HG02759 (cell line): Measurements from ENCODE around the gene NPM1.
A peak's percentile ranks its signal among the peaks of the same experiment; 100 is the strongest.
"Not testable (repeated sequence)": the region's sequence is repeated elsewhere in the genome, so short reads cannot be mapped to it uniquely, and the experiment has no call there.

Experiments
- ATAC-seq: cut with Tn5 transposase; IDR thresholded peaks from one replicate; pipeline ENCODE4 v1.9.1; 2021; ENCODE audit warnings: mild to moderate bottlenecking, moderate library complexity; ENCODE audit not compliant: unreplicated experiment

NPM1 gene

DNA sequence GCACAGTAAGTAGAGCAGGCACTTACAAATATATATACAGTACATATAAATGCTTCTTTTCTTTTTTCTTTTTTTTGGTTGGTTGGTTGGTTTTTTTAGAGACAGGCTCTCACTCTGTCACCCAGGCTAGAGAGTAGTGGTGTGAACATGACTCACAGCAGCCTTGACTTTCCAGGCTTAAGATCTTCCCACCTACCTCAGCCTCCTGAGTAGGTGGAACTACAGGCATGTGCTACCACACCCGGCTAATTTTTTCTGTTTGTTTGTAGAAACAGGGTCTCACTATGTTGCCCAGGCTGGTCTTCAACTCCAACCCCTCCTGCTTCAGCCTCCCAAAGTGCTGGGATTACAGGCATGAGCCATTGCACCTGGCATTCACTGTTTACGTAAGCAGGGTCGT is 2.6 kb upstream of the NPM1 start:
- ATAC-seq = not testable (repeated sequence)

DNA sequence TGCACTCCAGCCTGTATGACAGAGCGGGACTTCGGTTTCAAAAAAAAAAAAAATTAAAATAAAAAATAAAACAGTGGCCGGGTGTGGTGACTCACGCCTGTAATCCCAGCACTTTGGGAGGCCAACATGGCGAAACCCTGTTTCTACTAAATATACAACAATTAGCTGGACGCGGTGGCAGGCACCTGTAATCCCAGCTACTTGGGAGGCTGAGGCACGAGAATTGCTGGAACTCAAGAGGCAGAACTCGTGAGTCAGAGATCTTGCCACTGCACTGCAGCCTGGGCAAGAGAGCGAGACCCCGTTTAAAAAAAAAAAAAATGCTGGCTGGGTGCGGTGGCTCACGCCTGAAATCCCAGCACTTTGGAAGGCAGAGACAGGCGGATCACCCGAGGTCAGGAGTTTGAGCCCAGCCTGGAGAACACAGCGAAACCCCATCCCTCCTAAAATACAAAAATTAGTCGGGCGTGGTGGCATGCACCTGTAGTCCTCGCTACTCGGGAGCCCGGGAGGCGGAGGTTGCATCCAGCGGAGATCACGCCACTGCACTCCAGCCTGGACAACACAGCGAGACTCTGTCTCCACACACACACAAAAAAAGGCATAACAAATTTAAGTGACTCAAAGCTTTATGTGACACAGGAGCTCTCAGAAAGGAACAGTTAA is 1.5 kb upstream of the NPM1 start:
- no peak for ATAC-seq

DNA sequence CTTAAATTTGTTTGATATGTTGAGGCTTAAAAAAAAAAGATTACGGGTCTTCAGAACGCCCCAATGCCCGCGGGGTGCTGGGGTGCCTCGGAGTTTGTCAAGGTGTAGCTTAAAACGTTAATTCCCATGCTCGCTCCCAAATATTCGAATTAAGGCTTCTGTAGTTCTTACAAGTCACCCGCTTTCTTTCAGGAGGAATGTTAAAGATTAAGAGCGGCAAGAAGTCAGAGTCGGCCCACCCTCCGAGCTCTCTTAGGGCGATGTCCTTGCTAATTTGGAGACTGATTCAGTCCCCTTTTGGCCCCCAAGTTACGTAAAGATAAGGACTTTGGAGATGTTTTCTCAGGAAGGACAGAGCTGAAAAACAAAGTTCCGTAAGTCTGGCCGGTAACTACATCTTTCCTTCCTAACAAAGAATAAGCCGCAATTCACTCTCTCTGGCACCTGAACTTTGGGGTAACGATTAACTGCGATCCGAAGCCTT is 746 bp upstream of the NPM1 start:
- no peak for ATAC-seq

DNA sequence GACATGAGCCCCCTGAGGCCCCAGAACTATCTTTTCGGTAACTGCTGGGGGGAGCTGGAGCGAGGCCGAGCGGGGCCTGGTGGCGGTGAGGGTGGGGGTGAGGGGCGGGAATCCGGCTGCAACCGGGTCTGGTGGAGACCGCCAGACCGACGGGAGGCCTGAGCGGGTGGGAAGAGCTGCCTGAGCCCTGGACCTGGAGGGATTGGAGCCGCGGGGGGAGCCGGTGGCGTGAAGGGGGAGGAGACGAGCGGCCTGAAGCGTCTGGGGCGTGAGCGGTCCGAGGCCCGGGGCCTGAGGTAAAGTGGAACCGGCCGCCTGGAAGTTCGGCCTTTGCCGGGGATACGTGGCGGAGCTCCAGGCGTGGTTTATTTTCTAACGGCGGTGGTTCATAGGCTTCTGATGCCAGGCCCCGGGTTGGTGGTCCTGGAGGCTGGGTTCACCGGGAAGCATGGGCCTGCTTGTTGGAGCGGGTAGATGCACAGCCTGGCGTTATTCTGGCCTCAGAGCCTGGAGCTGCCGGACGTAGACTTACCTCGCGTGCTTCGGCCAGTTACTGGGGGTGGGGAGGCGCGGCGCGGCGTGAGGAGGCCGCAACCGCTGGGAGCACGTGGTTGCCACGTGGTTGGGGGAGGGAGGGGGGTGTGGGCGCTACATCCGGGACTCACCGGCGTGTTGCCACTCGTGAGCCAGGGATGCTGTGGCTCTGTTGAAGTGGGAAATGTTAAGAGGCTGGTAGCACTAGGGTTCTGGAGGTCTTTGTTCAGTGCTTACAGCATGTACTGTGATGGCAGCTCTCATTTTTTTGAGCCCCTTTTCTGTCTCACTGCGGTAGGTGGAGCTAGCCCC is 544 bp downstream of the NPM1 start:
- ATAC-seq = peak; percentile 44

DNA sequence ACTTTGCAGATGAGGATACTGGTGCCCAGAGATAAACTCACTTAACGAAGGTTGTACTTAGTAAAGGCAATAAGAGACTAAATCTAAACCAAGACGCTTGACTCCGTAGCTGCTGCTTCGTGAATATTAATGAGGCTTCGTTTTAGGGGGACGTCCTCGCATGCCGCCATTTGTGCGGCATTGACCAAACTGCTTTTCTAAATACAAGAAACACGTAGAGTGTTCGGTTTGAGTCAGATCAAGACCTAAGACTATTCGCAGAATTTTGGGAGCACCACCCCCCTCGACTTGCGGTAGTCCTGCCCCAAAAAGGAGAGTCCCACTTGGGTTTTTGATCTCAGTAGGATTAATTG is 1.1 kb downstream of the NPM1 start:
- ATAC-seq = peak; percentile 0

DNA sequence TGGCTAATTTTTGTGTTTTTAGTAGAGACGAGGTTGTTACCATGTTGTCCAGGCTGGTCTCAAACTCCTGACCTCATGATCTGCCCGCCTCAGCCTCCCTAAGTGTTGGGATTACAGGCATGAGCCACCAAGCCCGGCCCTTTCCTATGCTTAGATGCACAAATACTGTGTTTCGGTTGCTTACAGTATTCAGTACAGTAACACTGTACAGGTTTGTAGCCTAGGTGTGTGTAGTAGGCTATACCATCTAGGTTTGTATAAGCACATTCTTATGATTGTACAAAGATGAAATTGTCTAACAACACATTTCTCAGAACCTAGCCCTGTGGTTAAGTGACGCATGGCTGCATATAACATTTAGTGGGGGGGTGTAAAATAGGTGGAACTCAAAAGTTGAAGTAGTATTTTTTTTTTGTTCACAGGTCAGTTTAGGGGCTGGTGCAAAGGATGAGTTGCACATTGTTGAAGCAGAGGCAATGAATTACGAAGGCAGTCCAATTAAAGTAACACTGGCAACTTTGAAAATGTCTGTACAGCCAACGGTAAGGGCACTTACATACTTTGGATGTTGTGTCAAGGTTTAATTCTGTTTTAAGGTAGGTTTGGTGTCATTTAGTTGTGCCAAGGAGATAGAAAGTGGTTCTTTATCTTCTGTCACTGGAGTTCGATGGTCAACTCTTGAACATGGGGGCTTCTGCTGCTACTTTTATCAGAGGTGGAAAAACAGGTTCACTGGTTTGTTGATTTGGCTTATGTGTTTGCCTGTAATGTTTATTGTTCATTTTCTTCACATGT is 3.4 kb downstream of the NPM1 start:
- no peak for ATAC-seq

DNA sequence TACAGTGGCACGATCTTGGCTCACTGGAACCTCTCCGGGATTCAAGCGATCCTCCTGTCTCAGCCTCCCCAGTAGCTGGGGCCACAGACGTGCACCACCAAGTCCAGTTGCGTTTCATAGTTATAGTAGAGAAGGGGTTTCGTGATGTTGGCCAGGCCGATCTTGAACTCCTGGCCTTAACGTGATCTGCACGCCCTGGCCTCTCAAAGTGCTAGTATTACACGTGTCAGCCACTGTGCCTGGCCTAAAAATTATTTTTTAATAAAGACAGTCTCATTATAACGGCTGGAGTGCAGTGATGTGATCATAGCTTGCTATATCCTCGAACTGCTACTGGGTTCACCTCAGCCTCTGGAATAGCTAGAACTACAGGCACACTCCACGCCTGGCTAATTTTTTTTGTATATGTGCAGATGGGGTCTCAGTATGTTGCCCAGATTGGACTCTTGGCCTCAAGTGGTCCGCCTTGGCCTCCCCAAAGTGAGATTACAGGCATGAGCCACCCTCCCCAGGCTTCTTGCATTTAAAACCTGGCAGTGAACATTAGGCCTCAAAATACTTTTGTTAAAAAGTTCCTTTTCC is 4.4 kb downstream of the NPM1 start:
- ATAC-seq = no peak

DNA sequence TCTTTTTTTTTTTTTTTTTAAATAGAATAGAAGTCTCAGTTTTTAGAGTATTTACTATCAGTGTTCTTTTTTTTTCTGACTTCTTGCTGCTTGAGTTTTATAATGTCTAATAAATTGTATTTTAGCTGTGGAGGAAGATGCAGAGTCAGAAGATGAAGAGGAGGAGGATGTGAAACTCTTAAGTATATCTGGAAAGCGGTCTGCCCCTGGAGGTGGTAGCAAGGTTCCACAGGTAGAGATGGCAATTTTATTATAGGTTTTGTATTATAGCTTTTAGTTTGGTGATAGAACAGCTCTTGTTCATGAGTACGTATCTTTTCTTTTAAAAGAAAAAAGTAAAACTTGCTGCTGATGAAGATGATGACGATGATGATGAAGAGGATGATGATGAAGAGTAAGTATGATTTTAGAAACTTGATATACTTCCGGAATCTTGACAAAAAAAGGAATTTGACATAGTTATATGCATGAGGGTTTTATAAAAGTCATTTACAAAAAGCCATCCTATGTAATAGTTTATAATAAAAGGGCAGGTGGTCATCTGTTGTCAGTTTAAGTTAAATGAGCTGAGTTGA is 5.0 kb downstream of the NPM1 start:
- ATAC-seq = no peak

DNA sequence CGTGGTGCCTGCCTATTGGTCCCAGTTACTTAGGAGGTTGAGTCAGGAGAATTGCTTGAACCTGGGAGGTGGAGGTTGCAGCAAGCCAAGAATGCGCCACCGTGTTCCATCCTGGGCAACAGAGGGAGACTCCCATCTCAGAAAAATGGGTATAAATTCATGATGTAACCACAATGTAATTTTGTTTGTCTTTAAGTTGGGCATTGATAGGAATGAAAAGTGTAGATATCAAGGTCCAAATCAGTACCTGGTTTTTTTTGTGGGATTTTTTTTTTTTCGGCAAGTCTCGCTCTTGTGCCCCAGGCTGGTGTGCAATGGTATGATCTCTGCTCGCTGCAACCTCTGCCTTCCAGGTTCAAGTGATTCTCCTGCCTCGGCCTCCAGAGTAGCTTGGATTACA is 7.4 kb downstream of the NPM1 start:
- ATAC-seq = no peak

DNA sequence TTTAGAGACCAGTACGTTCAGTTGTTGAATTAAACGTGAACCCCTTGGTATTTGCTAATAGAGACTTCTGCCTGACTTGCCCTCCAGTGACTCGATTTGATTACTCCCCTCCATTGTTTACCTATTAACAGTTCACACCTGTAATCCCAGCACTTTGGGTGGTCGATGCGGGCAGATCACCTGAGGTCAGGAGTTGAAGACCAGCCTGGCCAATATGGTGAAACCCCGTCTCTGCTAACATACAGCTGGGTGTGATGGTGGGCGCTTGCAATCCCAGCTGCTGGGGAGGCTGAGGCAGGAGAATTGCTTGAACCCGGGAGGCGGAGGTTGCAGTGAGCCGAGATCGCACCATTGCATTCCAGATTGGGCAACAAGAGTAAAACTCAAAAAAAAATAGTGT is 8.9 kb downstream of the NPM1 start:
- not testable (repeated sequence) for ATAC-seq

DNA sequence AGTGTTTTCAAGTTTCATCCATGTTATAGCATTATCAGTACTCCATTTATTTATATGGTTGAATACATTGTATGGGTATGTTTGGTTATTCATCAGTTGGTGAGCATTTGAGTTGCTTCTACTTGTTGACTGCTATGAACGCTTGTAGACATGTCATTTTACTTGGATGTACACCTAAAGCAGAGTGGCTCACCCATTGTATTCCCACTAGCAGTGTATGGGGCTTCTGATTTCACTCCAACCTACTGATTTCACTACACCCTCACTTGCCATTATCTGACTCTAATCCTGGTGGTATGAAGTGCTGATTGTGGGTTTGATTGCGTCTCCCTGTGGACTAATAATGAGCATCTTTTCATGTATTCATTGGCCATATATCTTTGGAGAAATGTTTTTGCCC is 9.5 kb downstream of the NPM1 start:
- no peak for ATAC-seq

DNA sequence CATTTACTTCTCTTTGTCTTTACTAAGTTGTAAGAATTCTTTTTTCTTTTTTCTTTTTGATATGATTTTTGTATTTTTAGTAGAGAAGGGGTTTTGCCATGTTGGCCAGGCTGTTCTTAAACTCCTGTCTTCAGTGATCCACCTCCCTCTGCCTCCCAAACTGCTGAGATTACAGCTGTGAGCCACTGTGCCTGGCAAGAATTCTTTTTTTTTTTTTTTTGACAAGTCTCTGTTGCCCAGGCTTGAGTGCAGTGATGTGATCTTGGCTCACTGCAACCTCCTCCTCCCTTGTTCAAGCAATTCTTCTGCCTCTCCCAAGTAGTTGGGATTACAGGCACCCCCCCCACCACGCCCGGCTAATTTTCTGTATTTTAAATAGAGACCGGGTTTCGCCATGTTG is 9.9 kb downstream of the NPM1 start:
- no peak for ATAC-seq

DNA sequence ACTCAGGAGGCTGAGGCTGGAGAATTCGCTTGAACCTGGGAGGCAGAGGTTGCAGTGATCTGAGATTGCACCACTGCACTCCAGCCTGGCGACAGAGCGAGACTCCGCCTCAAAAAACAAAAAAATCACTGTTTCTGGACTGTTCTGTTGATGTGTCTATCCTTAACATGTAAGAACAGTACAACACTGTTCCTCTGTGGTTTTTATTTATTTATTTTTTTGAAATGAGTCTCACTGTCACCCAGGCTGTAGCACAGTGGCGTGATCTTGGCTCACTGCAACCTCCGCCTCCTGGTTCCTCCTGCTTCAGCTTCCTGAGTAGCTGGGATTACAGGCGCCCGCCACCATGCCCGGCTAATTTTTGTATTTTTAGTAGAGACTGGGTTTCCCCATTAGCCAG is 11.0 kb downstream of the NPM1 start:
- not testable (repeated sequence) for ATAC-seq

DNA sequence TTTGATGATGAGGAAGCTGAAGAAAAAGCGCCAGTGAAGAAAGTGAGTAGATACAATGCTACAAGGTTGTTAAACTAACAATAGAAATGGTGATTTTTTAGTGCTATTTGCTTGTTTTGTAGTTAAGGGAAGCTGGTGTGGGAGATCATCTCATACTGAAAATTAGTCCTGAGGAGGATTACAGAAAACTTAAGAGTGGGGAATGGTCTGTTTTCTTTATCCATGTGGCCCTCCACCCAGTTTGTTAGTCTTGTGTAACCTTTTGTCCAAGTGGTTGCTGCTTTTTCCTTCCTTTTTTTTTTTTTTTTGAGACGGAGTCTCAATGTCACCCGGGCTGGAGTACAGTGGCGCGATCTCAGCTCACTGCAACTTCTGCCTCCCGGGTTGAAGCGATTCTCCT is 12.5 kb downstream of the NPM1 start:
- no peak for ATAC-seq

DNA sequence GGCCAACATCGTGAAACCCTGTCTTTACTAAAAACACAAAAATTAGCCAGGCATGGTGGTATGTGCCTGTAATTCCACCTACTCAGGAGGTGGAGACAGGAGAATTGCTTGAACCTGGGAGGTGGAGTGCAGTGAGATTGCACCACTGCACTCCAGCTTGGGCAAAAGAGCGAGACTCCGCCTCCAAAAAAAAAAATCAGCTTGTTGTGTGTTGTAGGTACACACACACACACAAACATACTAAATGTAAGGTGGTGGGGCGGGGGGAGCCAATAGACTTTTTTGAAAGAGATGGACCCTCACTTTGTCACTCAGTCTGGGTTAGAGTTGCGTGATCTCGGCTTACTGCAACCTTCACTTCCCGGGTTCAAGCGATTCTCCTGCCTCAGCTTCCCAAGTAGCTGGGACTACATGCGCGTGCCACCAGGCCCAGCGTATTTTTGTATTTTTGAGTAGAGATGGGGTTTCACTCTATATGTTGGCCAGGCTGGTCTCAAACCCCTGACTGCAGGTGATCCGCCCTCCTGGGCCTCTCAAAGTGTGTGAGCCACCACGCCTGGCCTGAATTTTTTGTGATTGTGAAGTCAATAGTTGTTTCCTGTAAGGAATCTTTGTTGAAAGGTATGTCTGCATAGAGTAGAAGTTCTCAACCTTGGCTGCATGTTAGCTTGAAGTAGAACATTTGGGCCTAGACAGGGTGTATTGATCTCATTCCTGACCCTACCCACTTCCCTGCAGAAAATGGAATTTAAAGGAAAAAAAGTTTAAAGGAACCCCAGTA is 13.7 kb downstream of the NPM1 start:
- no peak for ATAC-seq

DNA sequence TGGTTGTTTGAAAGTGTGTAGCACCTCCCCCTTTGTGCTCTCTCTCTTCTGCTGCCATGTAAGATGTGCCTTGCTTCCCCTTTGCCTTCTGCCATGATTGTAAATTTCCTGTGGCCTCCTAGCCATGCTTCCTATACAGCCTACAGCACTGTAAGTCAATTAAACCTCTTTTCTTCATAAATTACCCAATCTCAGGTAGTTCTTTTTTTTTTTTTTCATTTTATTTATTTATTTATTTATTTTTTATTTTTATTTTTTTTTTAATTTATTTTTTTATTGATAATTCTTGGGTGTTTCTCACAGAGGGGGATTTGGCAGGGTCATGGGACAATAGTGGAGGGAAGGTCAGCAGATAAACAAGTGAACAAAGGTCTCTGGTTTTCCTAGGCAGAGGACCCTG is 15.1 kb downstream of the NPM1 start:
- ATAC-seq = not testable (repeated sequence)

DNA sequence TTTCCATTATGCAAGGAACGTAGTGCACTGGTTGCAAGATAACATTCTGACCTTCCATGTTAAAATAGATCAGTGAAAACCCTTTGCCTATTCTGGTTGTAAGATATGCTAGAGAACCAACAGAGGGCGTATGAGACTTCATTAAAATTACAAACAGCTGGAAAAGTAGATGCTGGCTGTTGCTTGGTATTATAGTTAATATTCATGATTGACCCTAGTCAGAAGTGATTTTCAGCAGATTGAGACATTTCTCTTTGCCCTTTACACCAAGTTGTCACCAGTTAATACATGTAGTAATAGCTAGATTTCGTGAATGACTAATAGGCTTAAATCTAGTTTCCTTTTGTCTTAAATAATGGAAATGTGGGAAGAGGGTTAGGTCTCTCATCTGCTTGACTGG is 18.0 kb downstream of the NPM1 start:
- ATAC-seq = no peak

DNA sequence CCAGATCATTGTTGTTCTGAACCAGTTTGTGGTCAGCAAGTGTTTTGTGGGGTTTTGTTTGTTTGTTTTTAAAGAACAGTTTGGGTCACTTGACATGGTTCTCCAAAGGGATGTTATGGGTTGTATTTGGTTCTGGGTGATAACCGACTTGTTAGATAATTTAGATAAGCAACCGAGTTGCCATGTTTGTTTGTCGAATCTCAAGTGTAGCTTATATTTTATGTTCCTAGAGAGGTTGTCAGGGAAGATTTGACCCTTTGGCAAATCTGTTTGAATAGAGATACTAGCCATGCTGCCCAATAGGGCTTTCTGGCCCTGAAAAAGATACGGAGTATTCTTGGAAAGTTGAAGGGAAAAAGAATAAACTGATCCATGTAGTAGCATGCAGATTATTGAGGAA is 19.6 kb downstream of the NPM1 start:
- no peak for ATAC-seq

DNA sequence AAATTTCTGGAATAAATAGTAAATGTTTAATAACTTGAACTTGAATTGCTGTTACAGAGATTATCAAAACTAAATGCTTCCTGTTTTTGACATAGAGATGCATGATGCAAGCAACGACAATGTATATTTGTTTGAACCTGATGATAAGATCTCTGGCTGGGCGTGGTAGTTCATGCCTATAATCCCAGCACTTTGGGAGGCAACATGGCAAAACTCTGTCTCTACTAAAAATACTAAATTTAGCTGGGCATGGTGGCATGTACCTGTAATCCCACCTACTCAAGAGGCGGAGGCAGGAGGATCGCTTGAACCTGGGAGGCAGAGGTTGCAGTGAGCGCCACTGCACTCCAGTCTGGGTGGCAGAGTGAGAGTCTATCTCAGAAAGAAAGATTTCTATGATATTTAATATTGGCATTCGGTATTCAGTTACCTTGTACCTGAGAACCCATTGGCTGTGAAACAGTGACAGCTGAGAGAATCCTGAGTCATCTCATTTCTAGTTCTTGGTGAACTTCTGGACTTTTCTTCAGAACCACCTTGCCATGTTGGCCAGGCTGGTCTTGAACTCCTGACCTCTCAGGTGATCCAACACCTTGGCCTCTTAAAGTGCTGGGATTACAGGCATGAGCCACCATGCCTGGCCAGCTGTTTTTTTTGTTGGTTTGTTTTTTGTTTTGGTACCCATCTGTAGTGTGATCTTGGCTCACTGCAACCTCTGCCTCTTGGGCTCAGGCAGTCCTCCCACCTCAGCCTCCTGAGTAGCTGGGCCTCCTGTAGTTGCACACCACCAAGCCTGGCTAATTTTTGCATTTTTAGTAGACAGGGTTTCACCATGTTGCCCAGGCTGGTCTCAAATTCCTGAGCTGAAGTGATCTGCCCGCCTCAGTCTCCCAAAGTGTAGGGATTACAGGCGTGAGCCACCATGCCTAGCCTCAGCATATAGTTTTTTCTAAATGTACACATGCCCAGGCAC is 21.8 kb downstream of the NPM1 start:
- no peak for ATAC-seq
